ENCODE measurements around the gene NEURL1.

Gene NEURL1

GRCh38 chr10:103507235-103508191 lies 14.0 kb downstream of the NEURL1 start:
- no peak overlapping the region for H3K4me2 ChIP-seq (ENCODE audit: insufficient read depth, low read length, poor library complexity, severe bottlenecking)

DNA sequence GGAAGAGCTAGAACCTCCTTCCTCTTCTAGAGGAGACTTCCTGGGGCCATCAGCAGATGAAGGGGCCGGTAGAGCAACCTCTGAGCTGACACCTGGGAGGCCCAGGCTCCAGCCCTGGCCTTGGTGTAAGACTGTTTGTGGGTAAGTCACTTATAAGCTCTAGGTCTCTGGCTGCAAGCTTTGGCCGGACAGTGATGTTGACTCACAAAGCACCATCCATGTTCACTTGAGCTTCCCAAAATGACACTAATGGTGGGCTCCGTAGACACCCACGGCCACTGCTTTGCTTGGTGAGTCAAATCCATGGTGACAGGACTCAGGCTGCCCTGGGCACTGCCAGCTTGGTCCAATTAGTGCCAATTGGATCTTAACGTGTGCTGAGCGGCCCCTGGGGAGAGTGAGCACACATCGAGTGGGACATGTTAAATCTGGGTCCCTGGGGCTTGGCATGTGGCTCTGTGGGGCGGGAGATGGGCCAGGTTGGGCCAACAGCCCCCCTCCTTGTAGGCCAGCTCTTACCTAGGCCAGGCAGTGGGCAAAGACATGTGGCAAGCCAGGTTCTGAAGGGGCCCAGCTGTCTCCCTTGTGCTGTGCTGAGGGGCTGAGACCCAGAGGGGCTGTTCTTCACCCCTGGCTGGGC lies 16.7 kb downstream of the NEURL1 start:
- H2BK120ac ChIP-seq (ENCODE audit: low read depth, low read length), result no peak overlapping the region
- no peak for DNase-seq (ENCODE audit: low spot score)
- WGBS, 2 donors (ENCODE audit: extremely low coverage in 2 of 2, insufficient read length in 2 of 2, insufficient replicate concordance in 1 of 2), result no CpG with 5 or more reads among the region's 8 CpGs

More at GRCh38 chr10:103507235-103508191, 14.0 kb downstream of the NEURL1 start:
- Histone ChIP-seq H4K8ac (ENCODE audit: low read depth, low read length) (no peak overlapping the region), H3K27me3 (ENCODE audit: control insufficient read depth in 3 of 3, insufficient read depth in 3 of 3, low read depth in 1 of 3, low read length in 3 of 3) (peaks cover 0 to 10% (median 0%) of the 10 kb centered on the region in 3 experiments), H2BK5ac (ENCODE audit: low read length) (no peak overlapping the region), H3K4ac (ENCODE audit: low read length) (peak overlapping the region; percentile 85), H2BK12ac (ENCODE audit: low read length) (no peak overlapping the region), H3K14ac (ENCODE audit: low read length) (peak overlapping the region; percentile 77), H3K27ac (replicated peaks; ENCODE audit: low read length) (no peak overlapping the region), H2BK120ac (ENCODE audit: low read depth, low read length) (peak overlapping the region; percentile 50), H3K4me3 (ENCODE audit: low read length in 2 of 2) (no peak overlapping the region), H4K91ac (ENCODE audit: low read depth, low read length, poor library complexity) (no peak overlapping the region), H3K9ac (ENCODE audit: low read depth, low read length, poor library complexity) (no peak overlapping the region), H3K79me1 (ENCODE audit: low read depth, low read length) (no peaks in the 10 kb centered on the region), H2BK15ac (ENCODE audit: low read length) (peak overlapping the region; percentile 39), H3K4me1 (ENCODE audit: control insufficient read depth in 2 of 2, insufficient read depth in 1 of 2, low read depth in 1 of 2, low read length in 2 of 2) (peaks cover 0 to 9% of the 10 kb centered on the region in 2 donors), H2AFZ (ENCODE audit: low read length) (no peak overlapping the region), H3K18ac (ENCODE audit: low read length) (peak overlapping the region; percentile 65), H3K9me3 (replicated peaks in 1 of 2; ENCODE audit: control insufficient read depth in 2 of 2, insufficient read depth in 1 of 2, low read depth in 1 of 2, low read length in 2 of 2) (no peaks in the 10 kb centered on the region), H3K23ac (ENCODE audit: low read depth, low read length, poor library complexity) (no peak overlapping the region), H3K36me3 (replicated peaks in 1 of 2; ENCODE audit: control insufficient read depth in 2 of 2, insufficient read depth in 2 of 2, low read length in 2 of 2) (no peaks in the 10 kb centered on the region), H2AK5ac (ENCODE audit: low read depth, low read length) (peak overlapping the region; percentile 69)
- no CpG with 5 or more reads among the region's 10 CpGs for WGBS, 2 donors (ENCODE audit: extremely low coverage in 2 of 2, insufficient read length in 2 of 2, insufficient replicate concordance in 1 of 2)
- DNase-seq (ENCODE audit: low spot score), result no peak

DNA sequence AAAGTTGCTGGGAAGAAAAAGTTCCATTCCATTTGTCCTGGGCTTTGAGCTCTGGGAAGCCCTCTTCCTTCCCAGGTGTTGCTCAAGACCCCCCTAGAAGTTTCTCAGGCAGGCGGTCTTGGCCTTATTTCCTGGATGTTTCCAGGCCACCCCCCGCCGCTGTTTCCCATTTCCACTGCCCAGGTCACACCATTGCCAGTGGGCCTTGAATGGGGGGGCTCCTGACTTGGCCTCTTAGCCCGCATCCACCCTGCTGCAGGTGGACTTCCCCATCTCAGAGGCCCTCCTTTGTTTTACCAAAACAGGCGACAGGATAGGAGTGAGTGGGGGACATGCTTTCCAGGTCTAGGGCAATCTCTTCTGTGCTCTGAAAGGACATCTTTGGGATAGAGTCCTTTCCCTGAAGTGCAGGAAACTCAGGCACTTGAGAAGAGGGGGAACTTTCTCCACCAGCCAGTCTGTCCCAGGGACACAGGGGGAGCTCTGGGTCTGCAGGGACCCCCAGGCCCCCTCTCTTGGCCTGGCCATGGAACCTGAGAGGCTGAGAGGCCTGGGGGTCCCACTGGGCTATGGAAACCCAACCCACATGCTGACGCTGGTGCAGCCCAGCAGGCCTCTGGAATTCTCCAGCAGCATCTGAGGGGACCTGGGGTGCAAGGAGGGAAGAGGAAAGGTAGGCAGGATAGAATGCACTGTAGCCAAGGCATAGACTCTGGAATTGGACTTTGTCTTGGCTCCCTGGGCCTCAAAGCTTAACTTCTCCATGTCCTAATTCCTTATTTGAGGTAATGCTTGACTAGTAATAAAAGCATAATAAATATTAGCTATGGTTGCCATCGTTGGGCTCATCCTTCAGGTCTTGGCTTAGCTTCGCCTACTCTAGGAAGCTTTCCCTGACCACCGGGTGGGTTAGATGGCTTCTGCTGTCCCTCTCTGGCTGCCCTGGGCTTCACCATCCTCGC lies 17.6 kb downstream of the NEURL1 start:
- Histone ChIP-seq H3K4me1 (ENCODE audit: control insufficient read depth in 2 of 2, insufficient read depth in 1 of 2, low read depth in 1 of 2, low read length in 2 of 2) (no peaks in the 10 kb centered on the region), H3K27ac (replicated peaks; ENCODE audit: low read length) (no peak overlapping the region), H2AK5ac (ENCODE audit: low read depth, low read length) (peak overlapping the region; percentile 63), H3K27me3 (ENCODE audit: control insufficient read depth in 3 of 3, insufficient read depth in 3 of 3, low read depth in 1 of 3, low read length in 3 of 3) (peaks cover 0 to 10% (median 0%) of the 10 kb centered on the region in 3 experiments), H3K9ac (ENCODE audit: low read depth, low read length, poor library complexity) (no peak overlapping the region), H4K91ac (ENCODE audit: low read depth, low read length, poor library complexity) (no peak overlapping the region), H3K23ac (ENCODE audit: low read depth, low read length, poor library complexity) (no peak overlapping the region), H3K4ac (ENCODE audit: low read length) (no peak overlapping the region), H2BK12ac (ENCODE audit: low read length) (no peak overlapping the region), H2BK15ac (ENCODE audit: low read length) (no peak overlapping the region), H3K18ac (ENCODE audit: low read length) (no peak overlapping the region), H3K4me2 (ENCODE audit: insufficient read depth, low read length, poor library complexity, severe bottlenecking) (no peak overlapping the region), H3K14ac (ENCODE audit: low read length) (no peak overlapping the region), H3K4me3 (ENCODE audit: low read length in 2 of 2) (no peak overlapping the region), H2AFZ (ENCODE audit: low read length) (no peak overlapping the region), H2BK120ac (ENCODE audit: low read depth, low read length) (no peak overlapping the region), H2BK5ac (ENCODE audit: low read length) (no peak overlapping the region), H3K9me3 (replicated peaks in 1 of 2; ENCODE audit: control insufficient read depth in 2 of 2, insufficient read depth in 1 of 2, low read depth in 1 of 2, low read length in 2 of 2) (no peaks in the 10 kb centered on the region), H3K36me3 (replicated peaks in 1 of 2; ENCODE audit: control insufficient read depth in 2 of 2, insufficient read depth in 2 of 2, low read length in 2 of 2) (no peaks in the 10 kb centered on the region), H3K79me1 (ENCODE audit: low read depth, low read length) (no peaks in the 10 kb centered on the region), H4K8ac (ENCODE audit: low read depth, low read length) (no peak overlapping the region)
- no CpG with 5 or more reads among the region's 10 CpGs for WGBS, 2 donors (ENCODE audit: extremely low coverage in 2 of 2, insufficient read length in 2 of 2, insufficient replicate concordance in 1 of 2)
- no peak for DNase-seq (ENCODE audit: low spot score)

More for the DNA sequence above, 16.7 kb downstream of the NEURL1 start:
- H3K4ac ChIP-seq (ENCODE audit: low read length), result no peak overlapping the region
- H4K91ac ChIP-seq (ENCODE audit: low read depth, low read length, poor library complexity), result no peak overlapping the region
- H3K27ac ChIP-seq (replicated peaks; ENCODE audit: low read length), result no peak overlapping the region
- no peak overlapping the region for H3K4me2 ChIP-seq (ENCODE audit: insufficient read depth, low read length, poor library complexity, severe bottlenecking)
- H3K23ac ChIP-seq (ENCODE audit: low read depth, low read length, poor library complexity), result peak overlapping the region; percentile 80
- no peak overlapping the region for H2BK5ac ChIP-seq (ENCODE audit: low read length)
- H3K4me1 ChIP-seq (ENCODE audit: control insufficient read depth in 2 of 2, insufficient read depth in 1 of 2, low read depth in 1 of 2, low read length in 2 of 2), result no peaks in the 10 kb centered on the region
- H3K4me3 ChIP-seq (ENCODE audit: low read length in 2 of 2), result no peak overlapping the region
- H3K18ac ChIP-seq (ENCODE audit: low read length), result no peak overlapping the region
- no peak overlapping the region for H3K14ac ChIP-seq (ENCODE audit: low read length)
- H2BK12ac ChIP-seq (ENCODE audit: low read length), result no peak overlapping the region
- no peak overlapping the region for H3K9ac ChIP-seq (ENCODE audit: low read depth, low read length, poor library complexity)
- H2AFZ ChIP-seq (ENCODE audit: low read length), result no peak overlapping the region
- peak overlapping the region; percentile 63 for H2AK5ac ChIP-seq (ENCODE audit: low read depth, low read length)
- no peaks in the 10 kb centered on the region for H3K36me3 ChIP-seq (replicated peaks in 1 of 2; ENCODE audit: control insufficient read depth in 2 of 2, insufficient read depth in 2 of 2, low read length in 2 of 2)
- H3K27me3 ChIP-seq (ENCODE audit: control insufficient read depth in 3 of 3, insufficient read depth in 3 of 3, low read depth in 1 of 3, low read length in 3 of 3), result peaks cover 0 to 10% (median 0%) of the 10 kb centered on the region in 3 experiments
- H2BK15ac ChIP-seq (ENCODE audit: low read length), result no peak overlapping the region
- H3K9me3 ChIP-seq (replicated peaks in 1 of 2; ENCODE audit: control insufficient read depth in 2 of 2, insufficient read depth in 1 of 2, low read depth in 1 of 2, low read length in 2 of 2), result no peaks in the 10 kb centered on the region
- H4K8ac ChIP-seq (ENCODE audit: low read depth, low read length), result no peak overlapping the region
- no peaks in the 10 kb centered on the region for H3K79me1 ChIP-seq (ENCODE audit: low read depth, low read length)

Data from neuronal stem cell (in vitro differentiated cells).